ENCODE data around the gene NBEAL2.

Gene NBEAL2

GRCh38 chr3:46936733-46937250 is 42.7 kb upstream of the NBEAL2 start:
- DNase-seq (ENCODE audit: extremely low read depth, insufficient read length) = no peak

DNA sequence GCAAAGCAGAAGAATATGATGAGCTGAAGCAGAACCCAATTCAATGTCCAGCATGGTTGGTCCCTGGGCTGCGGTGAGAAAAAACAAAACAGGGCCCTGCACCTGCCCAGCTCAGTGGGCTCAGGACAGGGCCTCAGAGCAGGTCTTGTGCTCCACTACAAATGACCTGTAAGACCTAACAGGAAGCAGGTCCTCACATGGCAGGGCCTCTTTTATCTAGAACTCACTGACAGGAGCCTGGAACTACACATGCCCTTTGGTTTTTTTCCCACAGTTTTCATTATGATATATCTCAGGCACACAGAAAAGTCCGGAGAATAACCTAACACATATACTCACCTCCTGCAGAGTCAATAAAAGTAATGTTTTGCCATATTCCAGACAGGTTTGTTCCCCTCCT is 41.3 kb upstream of the NBEAL2 start:
- H3K36me3 ChIP-seq (ENCODE audit: control insufficient read depth, insufficient read depth, low read length) = peaks cover 25% of the 10 kb centered on the region
- H3K27me3 ChIP-seq (replicated peaks; ENCODE audit: control insufficient read depth, insufficient read depth, low read length) = no peaks in the 10 kb centered on the region
- DNase-seq (ENCODE audit: extremely low read depth, insufficient read length) = no peak
- TF ChIP-seq, protein P1, sequence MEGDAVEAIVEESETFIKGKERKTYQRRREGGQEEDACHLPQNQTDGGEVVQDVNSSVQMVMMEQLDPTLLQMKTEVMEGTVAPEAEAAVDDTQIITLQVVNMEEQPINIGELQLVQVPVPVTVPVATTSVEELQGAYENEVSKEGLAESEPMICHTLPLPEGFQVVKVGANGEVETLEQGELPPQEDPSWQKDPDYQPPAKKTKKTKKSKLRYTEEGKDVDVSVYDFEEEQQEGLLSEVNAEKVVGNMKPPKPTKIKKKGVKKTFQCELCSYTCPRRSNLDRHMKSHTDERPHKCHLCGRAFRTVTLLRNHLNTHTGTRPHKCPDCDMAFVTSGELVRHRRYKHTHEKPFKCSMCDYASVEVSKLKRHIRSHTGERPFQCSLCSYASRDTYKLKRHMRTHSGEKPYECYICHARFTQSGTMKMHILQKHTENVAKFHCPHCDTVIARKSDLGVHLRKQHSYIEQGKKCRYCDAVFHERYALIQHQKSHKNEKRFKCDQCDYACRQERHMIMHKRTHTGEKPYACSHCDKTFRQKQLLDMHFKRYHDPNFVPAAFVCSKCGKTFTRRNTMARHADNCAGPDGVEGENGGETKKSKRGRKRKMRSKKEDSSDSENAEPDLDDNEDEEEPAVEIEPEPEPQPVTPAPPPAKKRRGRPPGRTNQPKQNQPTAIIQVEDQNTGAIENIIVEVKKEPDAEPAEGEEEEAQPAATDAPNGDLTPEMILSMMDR (IDR thresholded peaks at IDR 0.05; ENCODE audit: insufficient read depth, low read length, poor library complexity, severe bottlenecking) = no peak
- H3K4me3 ChIP-seq (replicated peaks; ENCODE audit: low read depth, low read length) = no peak overlapping the region

More at GRCh38 chr3:46936733-46937250, 42.7 kb upstream of the NBEAL2 start:
- Histone ChIP-seq H3K36me3 (ENCODE audit: control insufficient read depth, insufficient read depth, low read length) (peaks cover 24% of the 10 kb centered on the region), H3K27me3 (replicated peaks; ENCODE audit: control insufficient read depth, insufficient read depth, low read length) (no peaks in the 10 kb centered on the region), H3K4me3 (replicated peaks; ENCODE audit: low read depth, low read length) (no peak overlapping the region)
- TF ChIP-seq, protein P1 (IDR thresholded peaks at IDR 0.05; ENCODE audit: insufficient read depth, low read length, poor library complexity, severe bottlenecking) = no peak

GRCh38 chr3:46939578-46940445 is 39.7 kb upstream of the NBEAL2 start:
- H3K4me3 ChIP-seq (replicated peaks; ENCODE audit: low read depth, low read length) = no peak overlapping the region
- TF ChIP-seq, protein P1 (IDR thresholded peaks at IDR 0.05; ENCODE audit: insufficient read depth, low read length, poor library complexity, severe bottlenecking) = no peak
- no peak for DNase-seq (ENCODE audit: extremely low read depth, insufficient read length)
- H3K36me3 ChIP-seq (ENCODE audit: control insufficient read depth, insufficient read depth, low read length) = peaks cover 24% of the 10 kb centered on the region
- no peaks in the 10 kb centered on the region for H3K27me3 ChIP-seq (replicated peaks; ENCODE audit: control insufficient read depth, insufficient read depth, low read length)

GRCh38 chr3:46942076-46942475 is 37.4 kb upstream of the NBEAL2 start:
- no peak for DNase-seq (ENCODE audit: extremely low read depth, insufficient read length)
- H3K36me3 ChIP-seq (ENCODE audit: control insufficient read depth, insufficient read depth, low read length) = peaks cover 25% of the 10 kb centered on the region
- TF ChIP-seq, protein P1 (IDR thresholded peaks at IDR 0.05; ENCODE audit: insufficient read depth, low read length, poor library complexity, severe bottlenecking) = no peak
- H3K4me3 ChIP-seq (replicated peaks; ENCODE audit: low read depth, low read length) = no peak overlapping the region
- H3K27me3 ChIP-seq (replicated peaks; ENCODE audit: control insufficient read depth, insufficient read depth, low read length) = no peaks in the 10 kb centered on the region

GRCh38 chr3:46942481-46943236 is 36.8 kb upstream of the NBEAL2 start:
- no peak overlapping the region for H3K4me3 ChIP-seq (replicated peaks; ENCODE audit: low read depth, low read length)
- TF ChIP-seq, protein P1 (IDR thresholded peaks at IDR 0.05; ENCODE audit: insufficient read depth, low read length, poor library complexity, severe bottlenecking) = no peak
- no peaks in the 10 kb centered on the region for H3K27me3 ChIP-seq (replicated peaks; ENCODE audit: control insufficient read depth, insufficient read depth, low read length)
- H3K36me3 ChIP-seq (ENCODE audit: control insufficient read depth, insufficient read depth, low read length) = peaks cover 26% of the 10 kb centered on the region
- no peak for DNase-seq (ENCODE audit: extremely low read depth, insufficient read length)

Measured in GM06990 (cell line).